Activated T-cell treated with anti-CD3 and anti-CD28 coated beads, Interleukin-2, amount 50 U/mL, for 4 hours (primary cell): Measurements from ENCODE around the gene ETNPPL. TPM values are rescaled to one million over a fixed set of nuclear protein-coding genes. Genes with fewer than 3 reads are reported as not detected.
"Not testable (repeated sequence)": the region's sequence is repeated elsewhere in the genome, so short reads cannot be mapped to it uniquely, and the experiment has no call there.

Source experiments
- ATAC-seq, 2 donors: fragments of 200-7000 bp; cut with Tn5 transposase; one replicate each; pipeline ENCODE4 v1.10.0; 2021
- DNase-seq: peaks from one replicate; pipeline ENCODE4 v3.0.0-alpha.2; 2020
- H3K27me3 Mint-ChIP-seq: one replicate; pipeline ENCODE4 v1.8.0; 2021; ENCODE audit warnings: low read depth, mixed read lengths
- H3K36me3 Mint-ChIP-seq: one replicate; pipeline ENCODE4 v1.8.0; 2022; ENCODE audit warnings: mixed read lengths; ENCODE audit not compliant: insufficient read depth
- H3K4me1 Mint-ChIP-seq: one replicate; pipeline ENCODE4 v1.8.0; 2021; ENCODE audit warnings: low read depth, mixed read lengths
- H3K4me3 Mint-ChIP-seq: one replicate; pipeline ENCODE4 v1.8.0; 2021; ENCODE audit warnings: mild to moderate bottlenecking, moderate library complexity, mixed read lengths
- H3K9me3 Mint-ChIP-seq: one replicate; pipeline ENCODE4 v1.8.0; 2021; ENCODE audit warnings: mixed read lengths
- total RNA-seq, 3 donors: library from RNA; stranded (reverse); gene quantifications; one replicate each; pipeline ENCODE4 v1.2.1, GENCODE V29; 2021

The ETNPPL gene
- total RNA-seq, 3 donors from 2014 or later: not detected

- H3K9me3 Mint-ChIP-seq: no peaks in the 10 kb centered on the region
- H3K27me3 Mint-ChIP-seq: peaks cover 14% of the 10 kb centered on the region
- no peak overlapping the region for H3K4me3 Mint-ChIP-seq
- H3K36me3 Mint-ChIP-seq: no peaks in the 10 kb centered on the region
- ATAC-seq: no peak
- no peak for DNase-seq
- H3K4me1 Mint-ChIP-seq: no peaks in the 10 kb centered on the region
Measured at GRCh38 chr4:108738003-108738706, 24.7 kb downstream of the ETNPPL start.

DNA sequence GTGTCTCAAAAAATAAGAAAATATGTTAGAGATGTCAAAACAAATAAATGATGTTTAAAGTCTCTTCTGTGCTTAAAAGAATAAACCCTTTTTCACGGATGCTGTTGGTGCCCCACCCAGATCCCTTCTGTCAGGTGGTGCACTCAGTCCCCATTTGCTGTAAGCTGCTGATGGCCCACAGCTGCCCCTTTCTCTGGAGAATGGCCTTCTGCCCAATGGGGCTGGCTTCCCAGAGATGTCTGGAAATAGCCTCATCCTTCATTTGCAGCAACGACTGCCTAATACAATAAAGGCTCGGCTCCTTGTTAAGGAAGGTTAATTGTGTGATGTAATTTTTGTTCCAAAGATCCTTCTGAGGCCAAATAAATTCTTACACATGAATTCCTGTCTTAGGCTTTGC lies 31.8 kb downstream of the ETNPPL start:
- Mint-ChIP-seq H3K4me3 (no peak overlapping the region), H3K36me3 (no peaks in the 10 kb centered on the region), H3K27me3 (peaks cover 11% of the 10 kb centered on the region), H3K9me3 (peaks cover 9% of the 10 kb centered on the region), H3K4me1 (no peaks in the 10 kb centered on the region)
- no peak for ATAC-seq
- no peak for DNase-seq

GRCh38 chr4:108730579-108730978 lies 32.3 kb downstream of the ETNPPL start:
- Mint-ChIP-seq H3K4me1 (no peaks in the 10 kb centered on the region), H3K9me3 (peaks cover 9% of the 10 kb centered on the region), H3K27me3 (peaks cover 11% of the 10 kb centered on the region), H3K4me3 (no peak overlapping the region), H3K36me3 (no peaks in the 10 kb centered on the region)
- no peak for DNase-seq
- no peak for ATAC-seq

GRCh38 chr4:108729731-108730130 lies 33.1 kb downstream of the ETNPPL start:
- Mint-ChIP-seq H3K27me3 (peaks cover 11% of the 10 kb centered on the region), H3K4me1 (no peaks in the 10 kb centered on the region), H3K36me3 (no peaks in the 10 kb centered on the region), H3K4me3 (no peak overlapping the region), H3K9me3 (peaks cover 9% of the 10 kb centered on the region)
- DNase-seq (no peak), ATAC-seq (no peak)

DNA sequence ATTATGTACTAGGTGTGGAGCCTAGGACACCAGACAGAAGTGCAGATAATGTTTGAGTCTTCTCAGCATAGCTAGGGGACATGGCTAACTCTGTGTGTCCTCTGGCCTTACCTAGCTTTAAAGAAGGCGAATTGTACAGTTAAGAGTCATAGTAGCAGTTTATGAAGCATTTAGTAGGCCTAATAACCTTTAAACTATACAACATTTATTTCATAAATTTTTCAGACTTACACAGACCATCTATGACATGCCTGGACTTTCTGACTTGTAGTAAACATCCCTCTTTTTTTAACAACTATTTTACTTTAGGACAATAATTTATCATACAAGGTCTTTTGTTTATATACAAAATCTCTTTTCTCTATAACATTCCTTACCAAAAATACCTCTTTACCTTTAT lies 37.4 kb downstream of the ETNPPL start:
- H3K27me3 Mint-ChIP-seq: peaks cover 11% of the 10 kb centered on the region
- no peak for ATAC-seq

GRCh38 chr4:108717386-108717785 lies 45.5 kb downstream of the ETNPPL start:
- Mint-ChIP-seq H3K4me1 (no peaks in the 10 kb centered on the region), H3K36me3 (no peaks in the 10 kb centered on the region), H3K4me3 (no peak overlapping the region), H3K9me3 (no peaks in the 10 kb centered on the region), H3K27me3 (peaks cover 9% of the 10 kb centered on the region)
- DNase-seq: no peak
- ATAC-seq: no peak

More for the DNA sequence above, 37.4 kb downstream of the ETNPPL start:
- DNase-seq: no peak
- Mint-ChIP-seq H3K4me3 (no peak overlapping the region), H3K36me3 (no peaks in the 10 kb centered on the region), H3K9me3 (peaks cover 9% of the 10 kb centered on the region), H3K4me1 (no peaks in the 10 kb centered on the region)

GRCh38 chr4:108716340-108716739 lies 46.5 kb downstream of the ETNPPL start:
- no peak overlapping the region for H3K4me3 Mint-ChIP-seq
- no peak for DNase-seq
- H3K4me1 Mint-ChIP-seq: no peaks in the 10 kb centered on the region

GRCh38 chr4:108714880-108715279 lies 48.0 kb downstream of the ETNPPL start:
- no peaks in the 10 kb centered on the region for H3K36me3 Mint-ChIP-seq
- no peak for DNase-seq

More at GRCh38 chr4:108716340-108716739, 46.5 kb downstream of the ETNPPL start:
- peaks cover 8% of the 10 kb centered on the region for H3K27me3 Mint-ChIP-seq
- no peaks in the 10 kb centered on the region for H3K9me3 Mint-ChIP-seq
- H3K36me3 Mint-ChIP-seq: no peaks in the 10 kb centered on the region
- no peak for ATAC-seq

DNA sequence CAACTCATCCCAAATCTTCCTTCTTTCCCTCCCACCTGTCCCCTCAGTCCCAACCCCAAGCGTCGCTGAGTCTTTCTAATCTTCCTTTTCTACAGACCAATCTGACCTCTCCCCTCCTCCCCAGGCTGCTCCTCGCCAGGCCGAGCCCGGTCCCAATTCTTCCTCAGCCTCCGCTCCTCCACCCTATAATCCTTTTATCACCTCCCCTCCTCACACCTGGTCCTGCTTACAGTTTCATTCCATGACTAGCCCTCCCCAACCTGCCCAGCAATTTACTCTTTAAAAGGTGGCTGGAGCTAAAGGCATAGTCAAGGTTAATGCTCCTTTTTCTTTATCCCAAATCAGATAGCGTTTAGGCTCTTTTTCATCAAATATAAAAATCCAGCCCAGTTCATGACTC lies 52.3 kb downstream of the ETNPPL start:
- DNase-seq, H3K36me3 Mint-ChIP-seq, H3K4me1 Mint-ChIP-seq, ATAC-seq, H3K27me3 Mint-ChIP-seq, H3K4me3 Mint-ChIP-seq, H3K9me3 Mint-ChIP-seq: not testable (repeated sequence)

More at GRCh38 chr4:108714880-108715279, 48.0 kb downstream of the ETNPPL start:
- Mint-ChIP-seq H3K4me1 (no peaks in the 10 kb centered on the region), H3K9me3 (no peaks in the 10 kb centered on the region), H3K27me3 (peaks cover 8% of the 10 kb centered on the region), H3K4me3 (no peak overlapping the region)
- no peak for ATAC-seq

- Mint-ChIP-seq H3K36me3 (no peaks in the 10 kb centered on the region), H3K4me3 (no peak overlapping the region), H3K27me3 (peaks cover 3% of the 10 kb centered on the region), H3K4me1 (no peaks in the 10 kb centered on the region), H3K9me3 (no peaks in the 10 kb centered on the region)
- ATAC-seq (no peak), DNase-seq (no peak)
Measured at GRCh38 chr4:108709722-108710121, 53.1 kb downstream of the ETNPPL start.

GRCh38 chr4:108709234-108709633 lies 53.6 kb downstream of the ETNPPL start:
- Mint-ChIP-seq H3K36me3 (no peaks in the 10 kb centered on the region), H3K9me3 (no peaks in the 10 kb centered on the region), H3K4me3 (no peak overlapping the region), H3K27me3 (peaks cover 3% of the 10 kb centered on the region), H3K4me1 (no peaks in the 10 kb centered on the region)
- ATAC-seq (no peak), DNase-seq (no peak)

DNA sequence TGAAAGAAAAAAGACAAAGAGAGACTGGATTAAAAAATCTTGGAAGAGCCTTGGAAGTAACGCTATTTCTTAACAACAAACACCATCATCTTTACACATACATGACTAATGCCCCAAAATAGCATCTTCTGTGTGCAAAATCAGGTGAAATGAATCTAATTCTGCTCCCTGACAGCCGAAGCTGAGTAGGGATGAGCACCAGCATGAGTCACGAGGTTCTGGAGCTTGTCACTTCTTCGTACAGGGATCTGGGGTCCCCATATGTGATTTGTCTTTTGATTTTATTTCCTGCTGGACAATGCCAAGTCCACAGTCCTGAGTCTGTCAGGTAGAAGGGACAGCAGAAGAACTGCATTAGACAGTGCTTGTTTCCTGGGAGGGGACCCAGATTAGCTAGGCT lies 56.6 kb downstream of the ETNPPL start:
- no peaks in the 10 kb centered on the region for H3K9me3 Mint-ChIP-seq
- no peaks in the 10 kb centered on the region for H3K27me3 Mint-ChIP-seq
- DNase-seq (no peak), ATAC-seq (no peak)
- H3K4me3 Mint-ChIP-seq: no peak overlapping the region
- H3K36me3 Mint-ChIP-seq: no peaks in the 10 kb centered on the region
- H3K4me1 Mint-ChIP-seq: peaks cover 17% of the 10 kb centered on the region

- DNase-seq: no peak
- Mint-ChIP-seq H3K4me1 (peaks cover 26% of the 10 kb centered on the region), H3K36me3 (no peaks in the 10 kb centered on the region), H3K4me3 (no peak overlapping the region), H3K27me3 (no peaks in the 10 kb centered on the region), H3K9me3 (no peaks in the 10 kb centered on the region)
- ATAC-seq: no peak
Measured at GRCh38 chr4:108703966-108704365, 58.9 kb downstream of the ETNPPL start.

DNA sequence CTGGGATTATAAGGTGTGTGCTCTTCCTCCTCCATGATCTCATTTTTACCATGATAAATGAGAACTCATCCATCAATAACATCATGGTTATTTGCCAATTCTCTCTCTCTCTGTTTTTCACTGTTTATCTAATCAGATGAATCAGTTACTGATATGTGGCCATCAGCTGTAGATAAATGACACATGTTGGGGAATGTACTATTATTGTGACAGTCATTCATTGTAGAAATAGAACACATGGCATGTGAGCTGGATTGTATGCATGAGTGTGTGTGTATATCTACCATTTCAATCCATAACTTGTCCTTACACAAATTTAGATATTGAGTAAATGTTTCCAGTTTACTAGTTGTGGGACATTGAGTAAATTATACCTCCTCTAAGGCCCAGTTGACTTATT lies 59.5 kb downstream of the ETNPPL start:
- Mint-ChIP-seq H3K4me1 (peaks cover 26% of the 10 kb centered on the region), H3K9me3 (no peaks in the 10 kb centered on the region), H3K36me3 (no peaks in the 10 kb centered on the region), H3K27me3 (no peaks in the 10 kb centered on the region), H3K4me3 (no peak overlapping the region)
- DNase-seq (no peak), ATAC-seq (no peak)

GRCh38 chr4:108702960-108703359 lies 59.9 kb downstream of the ETNPPL start:
- H3K27me3 Mint-ChIP-seq: no peaks in the 10 kb centered on the region
- H3K4me1 Mint-ChIP-seq: peaks cover 26% of the 10 kb centered on the region
- no peak overlapping the region for H3K4me3 Mint-ChIP-seq
- no peaks in the 10 kb centered on the region for H3K36me3 Mint-ChIP-seq
- H3K9me3 Mint-ChIP-seq: no peaks in the 10 kb centered on the region
- ATAC-seq (no peak), DNase-seq (no peak)
